ENCODE results near the gene RGS3.

Gene RGS3

GRCh38 chr9:113509463-113509862 is 45.9 kb downstream of the RGS3 start:
- no peak for TF ChIP-seq CTCF (IDR thresholded peaks at IDR 0.05; ENCODE audit: poor library complexity, severe bottlenecking)
- H3K4me3 ChIP-seq (ENCODE audit: severe bottlenecking), result no peak overlapping the region
- DNase-seq (ENCODE audit: low spot score), result no peak
- H3K27me3 ChIP-seq (ENCODE audit: insufficient read depth, poor library complexity, severe bottlenecking), result no peaks in the 10 kb centered on the region
- no peak for ATAC-seq (ENCODE audit: low read depth)
- no peaks in the 10 kb centered on the region for H3K4me1 ChIP-seq (ENCODE audit: insufficient read depth, poor library complexity, severe bottlenecking)
- H3K36me3 ChIP-seq (ENCODE audit: low read depth), result no peaks in the 10 kb centered on the region
- no peak overlapping the region for H3K27ac ChIP-seq (ENCODE audit: poor library complexity, severe bottlenecking)
- H3K9me3 ChIP-seq (ENCODE audit: severe bottlenecking), result no peaks in the 10 kb centered on the region

- Histone ChIP-seq H3K4me3 (ENCODE audit: severe bottlenecking) (no peak overlapping the region), H3K27me3 (ENCODE audit: insufficient read depth, poor library complexity, severe bottlenecking) (no peaks in the 10 kb centered on the region), H3K9me3 (ENCODE audit: severe bottlenecking) (no peaks in the 10 kb centered on the region), H3K27ac (ENCODE audit: poor library complexity, severe bottlenecking) (no peak overlapping the region), H3K4me1 (ENCODE audit: insufficient read depth, poor library complexity, severe bottlenecking) (no peaks in the 10 kb centered on the region), H3K36me3 (ENCODE audit: low read depth) (no peaks in the 10 kb centered on the region)
- ATAC-seq (ENCODE audit: low read depth) (no peak), DNase-seq (ENCODE audit: low spot score) (no peak)
- no peak for TF ChIP-seq CTCF (IDR thresholded peaks at IDR 0.05; ENCODE audit: poor library complexity, severe bottlenecking)
Observed at GRCh38 chr9:113511047-113511521, 47.6 kb downstream of the RGS3 start.

- H3K27ac ChIP-seq (ENCODE audit: poor library complexity, severe bottlenecking), result no peak overlapping the region
- H3K4me3 ChIP-seq (ENCODE audit: severe bottlenecking), result no peak overlapping the region
- no peaks in the 10 kb centered on the region for H3K4me1 ChIP-seq (ENCODE audit: insufficient read depth, poor library complexity, severe bottlenecking)
- H3K27me3 ChIP-seq (ENCODE audit: insufficient read depth, poor library complexity, severe bottlenecking), result no peaks in the 10 kb centered on the region
- no peak for DNase-seq (ENCODE audit: low spot score)
- no peak for TF ChIP-seq CTCF (IDR thresholded peaks at IDR 0.05; ENCODE audit: poor library complexity, severe bottlenecking)
- H3K36me3 ChIP-seq (ENCODE audit: low read depth), result no peaks in the 10 kb centered on the region
- no peaks in the 10 kb centered on the region for H3K9me3 ChIP-seq (ENCODE audit: severe bottlenecking)
- ATAC-seq (ENCODE audit: low read depth), result 0 out of 3 replicates have a peak, but pooled peaks have one; percentile 19
Observed at GRCh38 chr9:113511856-113512761, 48.6 kb downstream of the RGS3 start.

GRCh38 chr9:113513111-113513510 is 49.6 kb downstream of the RGS3 start:
- no peak for ATAC-seq (ENCODE audit: low read depth)
- H3K27me3 ChIP-seq (ENCODE audit: insufficient read depth, poor library complexity, severe bottlenecking), result no peaks in the 10 kb centered on the region
- H3K36me3 ChIP-seq (ENCODE audit: low read depth), result no peaks in the 10 kb centered on the region
- no peak for TF ChIP-seq CTCF (IDR thresholded peaks at IDR 0.05; ENCODE audit: poor library complexity, severe bottlenecking)
- H3K4me1 ChIP-seq (ENCODE audit: insufficient read depth, poor library complexity, severe bottlenecking), result no peaks in the 10 kb centered on the region
- no peak overlapping the region for H3K27ac ChIP-seq (ENCODE audit: poor library complexity, severe bottlenecking)
- no peaks in the 10 kb centered on the region for H3K9me3 ChIP-seq (ENCODE audit: severe bottlenecking)
- H3K4me3 ChIP-seq (ENCODE audit: severe bottlenecking), result no peak overlapping the region
- DNase-seq (ENCODE audit: low spot score), result no peak

- Histone ChIP-seq H3K4me3 (ENCODE audit: severe bottlenecking) (no peak overlapping the region), H3K27ac (ENCODE audit: poor library complexity, severe bottlenecking) (no peak overlapping the region), H3K9me3 (ENCODE audit: severe bottlenecking) (no peaks in the 10 kb centered on the region), H3K36me3 (ENCODE audit: low read depth) (no peaks in the 10 kb centered on the region), H3K4me1 (ENCODE audit: insufficient read depth, poor library complexity, severe bottlenecking) (no peaks in the 10 kb centered on the region), H3K27me3 (ENCODE audit: insufficient read depth, poor library complexity, severe bottlenecking) (no peaks in the 10 kb centered on the region)
- TF ChIP-seq CTCF (IDR thresholded peaks at IDR 0.05; ENCODE audit: poor library complexity, severe bottlenecking), result no peak
- DNase-seq (ENCODE audit: low spot score) (no peak), ATAC-seq (ENCODE audit: low read depth) (no peak; the same call in 2 of the 3 replicates)
Observed at GRCh38 chr9:113513536-113513935, 50.0 kb downstream of the RGS3 start.

All from RWPE2 (cell line).